Amniotic epithelial cell (primary cell): Measurements from ENCODE around the gene JAZF1.

Source experiments
- DNase-seq: peaks from one replicate; pipeline ENCODE4 v3.0.0-alpha.2; 2010; ENCODE audit warnings: low read depth

Gene JAZF1

GRCh38 chr7:27967639-27968038 lies 213.0 kb downstream of the JAZF1 start:
- no peak for DNase-seq

DNA sequence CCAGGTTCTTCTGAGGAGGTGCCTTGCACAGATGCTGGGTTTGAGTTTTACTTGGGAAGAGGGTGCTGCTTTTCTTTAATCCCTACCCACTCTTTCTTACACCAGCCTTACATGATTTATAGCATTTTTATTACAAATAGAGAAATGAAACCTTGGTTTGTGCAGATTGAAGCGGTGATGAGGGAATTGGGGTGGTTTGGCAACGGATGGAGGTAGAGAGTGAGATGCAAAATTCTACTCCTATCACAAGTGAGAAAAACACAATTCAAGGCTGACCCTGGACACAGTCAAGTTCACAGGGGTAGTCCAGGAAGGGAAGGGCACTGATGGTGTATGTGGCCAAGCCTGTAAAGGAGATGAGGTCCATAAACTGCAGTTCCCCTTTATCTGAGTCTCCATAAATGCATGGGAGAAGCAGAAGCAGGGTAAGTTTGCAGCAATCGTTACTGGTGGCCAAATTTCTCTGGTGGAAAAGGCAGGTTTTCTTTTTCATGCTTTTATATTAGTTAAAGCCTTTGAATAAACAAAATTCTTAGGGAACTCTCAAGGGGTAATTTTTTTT lies 214.3 kb downstream of the JAZF1 start:
- DNase-seq, result no peak

- DNase-seq, result no peak
Observed at GRCh38 chr7:27965650-27966049, 214.9 kb downstream of the JAZF1 start.

DNA sequence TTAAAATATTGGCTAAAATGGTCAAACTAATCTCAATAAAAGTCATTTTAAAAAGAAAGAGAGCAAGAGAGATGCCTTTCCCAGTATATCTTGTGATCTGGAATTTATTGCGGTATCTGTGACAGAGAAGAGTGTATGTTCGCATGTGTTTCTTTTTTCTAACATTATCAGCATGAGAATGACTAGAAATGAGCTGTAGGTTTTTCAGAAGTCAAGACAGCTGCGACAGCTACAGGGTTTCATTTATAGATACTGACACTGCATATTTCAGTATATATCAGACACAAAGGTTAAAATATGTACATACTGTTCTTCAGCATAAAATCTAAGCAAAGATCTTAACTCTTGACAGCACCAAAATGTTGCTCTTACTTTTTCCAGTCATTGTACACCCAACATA lies 215.8 kb downstream of the JAZF1 start:
- DNase-seq, result no peak

DNA sequence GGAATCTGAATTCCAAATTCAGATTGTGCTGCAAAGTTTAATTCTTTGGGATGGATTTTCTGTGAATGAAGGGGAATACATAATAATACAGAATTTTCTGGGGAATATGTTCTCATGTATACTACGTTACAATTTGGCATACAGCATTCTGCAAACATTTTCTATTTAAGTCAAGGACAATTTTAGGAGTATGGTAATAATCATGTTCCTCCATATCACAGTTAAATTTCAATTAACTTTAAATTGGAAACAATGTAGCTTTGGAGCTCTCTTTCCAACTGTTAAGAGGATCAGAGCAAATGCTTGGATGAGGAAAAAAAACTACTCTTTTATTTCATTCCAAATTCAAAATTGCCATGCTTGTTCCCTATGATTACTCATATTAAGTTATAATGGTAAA lies 217.5 kb downstream of the JAZF1 start:
- no peak for DNase-seq

GRCh38 chr7:27962273-27962672 lies 218.3 kb downstream of the JAZF1 start:
- no peak for DNase-seq

DNA sequence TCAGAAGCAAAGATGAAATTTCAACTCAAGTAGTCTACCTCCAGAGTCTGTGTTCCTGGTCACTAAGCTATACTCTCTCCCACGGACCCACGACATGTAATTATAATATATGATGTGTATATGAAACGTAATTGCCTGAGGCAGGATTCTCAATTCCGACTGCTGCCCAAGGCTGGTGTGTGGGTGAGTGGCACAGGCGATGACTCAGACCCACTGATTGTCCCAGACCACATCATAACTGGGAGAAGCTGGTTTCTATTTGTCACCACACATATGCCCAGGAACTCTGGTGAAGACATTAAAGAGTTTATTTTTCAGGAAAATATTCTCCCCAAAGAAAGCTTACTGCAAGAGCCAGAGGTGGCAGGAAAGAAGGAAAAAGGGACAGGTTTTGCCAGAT lies 219.3 kb downstream of the JAZF1 start:
- peak; percentile 49 for DNase-seq

- no peak for DNase-seq
Observed at GRCh38 chr7:27960415-27960814, 220.2 kb downstream of the JAZF1 start.

- no peak for DNase-seq
Observed at GRCh38 chr7:27958933-27959548, 221.6 kb downstream of the JAZF1 start.

DNA sequence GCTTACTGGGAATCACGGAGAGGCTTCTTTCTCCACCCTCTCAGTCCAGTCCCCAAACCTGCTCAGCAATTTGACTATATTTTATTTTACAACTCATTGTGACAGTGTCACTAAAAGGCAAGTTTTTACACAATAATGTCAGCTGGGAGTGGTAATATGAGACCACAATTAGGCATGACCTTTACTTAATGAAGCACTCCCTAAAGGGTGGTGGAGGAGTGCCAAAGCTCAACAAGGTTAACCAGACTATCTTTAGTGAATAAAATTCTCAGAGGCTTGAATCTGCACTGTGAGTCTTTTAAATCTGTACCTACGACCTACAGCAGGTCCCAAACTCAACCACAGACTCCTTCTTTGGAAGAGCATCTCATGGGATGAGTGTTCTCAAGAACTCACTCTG lies 225.0 kb downstream of the JAZF1 start:
- no peak for DNase-seq

- no peak for DNase-seq
Observed at GRCh38 chr7:27955011-27955410, 225.6 kb downstream of the JAZF1 start.

DNA sequence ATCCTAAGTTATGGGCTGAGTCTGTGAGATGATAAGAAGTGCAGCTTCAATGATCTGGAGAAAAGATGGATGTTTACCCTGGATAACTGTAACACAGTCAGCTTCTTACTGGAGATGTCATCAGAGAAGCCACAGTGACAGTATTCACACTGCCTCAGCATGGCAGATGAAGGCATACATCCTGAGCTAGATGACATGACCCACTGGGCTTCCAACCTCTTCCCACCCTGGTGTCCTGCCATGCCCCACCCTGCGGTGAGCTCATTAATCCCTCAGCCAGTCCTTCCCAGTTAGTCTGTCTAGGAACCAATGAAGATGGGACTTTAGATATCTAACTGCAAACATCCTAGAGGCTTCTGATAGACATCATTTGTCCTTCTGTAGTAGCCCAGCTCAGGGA lies 226.8 kb downstream of the JAZF1 start:
- no peak for DNase-seq

DNA sequence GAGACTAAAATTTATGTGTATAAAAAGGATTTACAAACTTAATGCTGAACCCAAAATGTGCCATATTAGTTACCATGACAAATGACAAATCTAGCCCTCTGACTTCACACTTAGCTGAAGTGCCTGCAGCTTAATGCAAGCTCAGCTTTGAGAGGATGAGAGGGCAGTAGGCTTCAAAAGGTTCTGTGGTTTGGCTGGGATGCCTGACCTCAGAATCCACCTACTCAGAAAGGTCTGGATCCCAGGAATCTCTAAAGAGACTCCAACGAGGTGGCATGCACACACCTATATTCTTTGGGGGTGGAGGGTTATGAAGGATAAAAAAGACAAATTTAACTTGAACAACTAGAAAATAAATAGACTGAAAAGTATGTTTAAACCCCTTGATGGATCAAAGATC lies 227.2 kb downstream of the JAZF1 start:
- DNase-seq, result no peak

DNA sequence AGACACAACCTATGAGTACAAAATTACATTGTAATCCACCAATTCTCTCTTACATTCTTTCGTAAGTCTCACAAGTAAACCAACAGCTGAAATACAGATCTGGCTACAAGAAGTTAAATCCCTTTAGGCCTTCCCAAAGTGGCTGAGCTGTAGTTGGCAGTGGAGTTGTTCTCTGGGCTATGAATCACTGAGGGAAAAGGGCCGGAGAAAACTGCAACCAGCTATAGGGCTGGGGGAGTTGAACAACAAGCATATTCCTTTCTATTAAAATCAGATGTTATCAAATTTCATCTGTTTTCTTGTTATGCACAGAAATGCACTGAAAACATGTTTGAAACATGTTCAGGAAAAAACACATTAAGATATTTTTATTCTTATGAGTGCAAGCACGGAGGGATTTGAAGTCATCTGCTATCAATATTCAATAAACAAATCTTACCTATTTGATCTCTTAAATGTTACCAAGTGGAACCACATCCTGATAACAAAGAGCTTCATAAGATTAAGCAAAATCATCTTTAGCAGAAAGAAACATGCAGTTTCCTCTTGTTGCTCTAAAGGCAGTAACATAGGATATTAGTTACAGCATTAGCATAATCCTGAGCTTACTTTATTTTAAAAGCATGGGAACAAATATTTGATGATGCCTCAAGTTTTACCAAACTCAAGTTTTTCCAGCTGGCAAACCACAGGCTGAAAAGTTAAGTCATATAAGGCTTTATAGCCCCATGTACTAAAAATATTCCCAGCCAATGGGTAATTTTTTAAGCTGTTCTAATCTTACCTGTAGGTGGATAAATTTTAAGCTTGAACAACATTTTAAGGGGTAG lies 227.9 kb downstream of the JAZF1 start:
- peak; percentile 57 for DNase-seq

GRCh38 chr7:27950123-27950522 lies 230.5 kb downstream of the JAZF1 start:
- no peak for DNase-seq

- DNase-seq, result no peak
Observed at GRCh38 chr7:27948861-27949260, 231.7 kb downstream of the JAZF1 start.

GRCh38 chr7:27947586-27948278 lies 232.9 kb downstream of the JAZF1 start:
- DNase-seq, result peak; percentile 27

DNA sequence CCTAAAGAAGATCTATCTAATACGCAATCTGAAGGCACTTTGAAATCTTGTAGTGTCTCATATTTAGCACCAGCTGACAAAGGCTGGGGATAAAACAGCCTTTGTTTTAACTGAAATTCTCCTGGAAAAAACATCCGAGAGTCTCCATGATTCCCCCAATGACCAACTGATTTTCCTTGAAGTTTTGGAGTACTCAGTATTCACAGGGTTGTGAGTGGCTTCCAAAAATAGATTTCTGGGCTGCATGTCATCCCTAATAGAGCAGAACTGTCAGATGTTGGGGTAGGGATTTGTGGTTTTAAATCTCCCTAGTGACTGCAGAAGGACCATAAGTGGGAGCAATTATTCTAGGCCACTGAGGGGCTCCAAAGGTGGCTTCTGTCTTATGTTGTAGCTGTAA lies 234.2 kb downstream of the JAZF1 start:
- no peak for DNase-seq

DNA sequence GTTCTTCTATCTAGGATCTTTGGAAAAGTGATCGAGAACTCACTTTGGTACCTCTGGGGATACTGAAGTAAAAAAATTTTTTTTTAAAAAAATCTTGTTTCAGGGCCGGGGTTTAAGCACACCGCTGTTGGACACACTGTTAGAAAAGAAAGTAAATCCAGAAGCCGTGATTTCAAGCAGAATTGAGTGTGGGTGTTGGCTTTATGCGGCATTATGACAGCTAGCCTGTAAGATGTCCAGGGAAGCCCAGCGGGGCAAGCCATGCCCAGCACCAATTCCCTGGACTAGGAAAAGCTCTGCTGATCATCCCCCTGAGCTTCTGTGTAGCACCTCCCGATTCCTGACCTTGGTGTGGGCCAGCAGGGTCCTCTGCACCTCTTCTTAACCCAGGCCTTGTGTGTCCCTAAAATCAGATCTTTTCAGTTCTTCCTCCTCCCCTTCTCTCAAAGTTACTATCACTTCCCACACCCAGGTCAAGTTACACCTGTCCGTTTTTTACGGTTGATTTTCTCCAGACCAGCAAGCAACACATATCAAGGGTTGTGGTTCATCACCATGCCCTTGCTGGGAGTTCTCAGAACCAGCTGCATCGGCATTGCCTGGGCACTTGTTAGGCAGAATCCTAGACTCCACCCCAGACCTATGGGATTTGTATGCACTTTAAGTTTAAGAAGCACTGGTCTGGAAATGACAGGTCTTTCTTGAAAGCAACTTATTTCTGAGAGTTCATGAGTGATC lies 235.4 kb downstream of the JAZF1 start:
- no peak for DNase-seq

- DNase-seq, result no peak
Observed at GRCh38 chr7:27944643-27945042, 236.0 kb downstream of the JAZF1 start.

DNA sequence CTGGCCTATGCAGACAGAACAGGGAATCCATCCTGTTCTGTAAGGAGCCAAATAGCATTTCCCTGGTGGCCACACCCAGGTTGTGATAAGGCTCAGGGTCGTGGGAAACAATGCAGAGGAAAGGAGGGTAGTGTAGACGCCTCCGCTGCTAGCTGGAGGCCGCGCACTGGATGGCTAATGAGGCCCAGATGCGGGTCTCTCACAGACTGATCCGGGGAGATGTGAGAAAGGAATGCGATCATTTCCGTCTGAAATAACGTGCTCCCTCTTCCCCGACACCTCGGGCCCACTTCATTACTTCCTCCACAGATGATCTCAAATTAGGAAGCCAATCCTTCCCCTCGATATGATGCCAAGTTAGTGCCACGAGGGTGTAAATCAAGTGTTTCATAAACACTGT lies 237.4 kb downstream of the JAZF1 start:
- no peak for DNase-seq

- DNase-seq, result no peak
Observed at GRCh38 chr7:27942711-27943110, 237.9 kb downstream of the JAZF1 start.
